K562 (cell line): ENCODE data around the gene SPSB1. TPM values are rescaled to one million over a fixed set of nuclear protein-coding genes. Genes with fewer than 3 reads are reported as not detected.

Source experiments
- CEBPG ChIP-seq, 3 experiments: fragments of 200-800 bp in 1 of 3; sonication (Bioruptor generic) in 1 of 3; sonication (generic) in 1 of 3; formaldehyde crosslinking in 1 of 3; IDR thresholded peaks in 2 of 3; conservative IDR thresholded peaks in 1 of 3; 2 replicates each; pipeline versions ENCODE4 v1.6.1 to v1.8.0; 2016 to 2022; ENCODE audit warnings: missing compliant biosample characterization in 2 of 3, missing genetic modification characterization in 2 of 3, mild to moderate bottlenecking in 1 of 3, missing genetic modification reagents in 1 of 3
- CREB1 ChIP-seq, 2 experiments: sonication (generic) in 1 of 2; formaldehyde crosslinking in 1 of 2; IDR thresholded peaks; 2 replicates each; pipeline versions ENCODE4 v1.6.1 to v1.8.0; 2012 to 2022; ENCODE audit warnings: inconsistent platforms in 1 of 2, mild to moderate bottlenecking in 1 of 2, missing genetic modification reagents in 1 of 2, moderate library complexity in 1 of 2
- CREB3 ChIP-seq: fragments of 450-650 bp; conservative IDR thresholded peaks from 2 replicates; pipeline ENCODE4 v1.6.1; 2016; ENCODE audit warnings: missing genetic modification characterization, low read depth, mild to moderate bottlenecking, missing compliant biosample characterization, moderate library complexity
- EP400 ChIP-seq: fragments of 450-650 bp; IDR thresholded peaks from 2 replicates; pipeline ENCODE4 v1.6.1; 2017; ENCODE audit warnings: antibody characterized with exemption, mild to moderate bottlenecking, moderate library complexity
- HMG20B ChIP-seq: fragments of 250-450 bp; sonication (Bioruptor Pico); IDR thresholded peaks from 2 replicates; pipeline ENCODE4 v1.5.0; 2021; ENCODE audit warnings: mild to moderate bottlenecking
- KLF16 ChIP-seq: IDR thresholded peaks from 2 replicates; pipeline ENCODE4 v1.6.1; 2016; ENCODE audit warnings: antibody characterized with exemption
- MAFG ChIP-seq: fragments of 450-650 bp; conservative IDR thresholded peaks from 2 replicates; pipeline ENCODE4 v1.6.1; 2016; ENCODE audit warnings: missing genetic modification characterization, missing compliant biosample characterization
- MAX ChIP-seq: sonication (generic); formaldehyde crosslinking; IDR thresholded peaks from 2 replicates; pipeline ENCODE4 v1.9.0; 2022; ENCODE audit warnings: mild to moderate bottlenecking, missing genetic modification reagents
- NCOR1 ChIP-seq: fragments of 450-650 bp; IDR thresholded peaks from 2 replicates; pipeline ENCODE4 v1.6.1; 2016; ENCODE audit warnings: mild to moderate bottlenecking, moderate library complexity
- NEUROD1 ChIP-seq: fragments of 150-350 bp; IDR thresholded peaks from 2 replicates; pipeline ENCODE4 v1.6.1; 2014; ENCODE audit warnings: borderline replicate concordance, low read length, low read depth; ENCODE audit not compliant: partially characterized antibody
- NR2C2 ChIP-seq, 2 experiments: fragments of 200-800 bp in 1 of 2; sonication (Bioruptor generic) in 1 of 2; sonication (generic) in 1 of 2; formaldehyde crosslinking in 1 of 2; IDR thresholded peaks; 2 replicates each; pipeline versions ENCODE4 v1.6.1 to v1.8.0; 2016 to 2022; ENCODE audit warnings: mild to moderate bottlenecking in 1 of 2, missing compliant biosample characterization in 1 of 2, missing genetic modification characterization in 1 of 2, missing genetic modification reagents in 1 of 2
- POLR2AphosphoS2 ChIP-seq: IDR thresholded peaks from 2 replicates; pipeline ENCODE4 v1.6.1; 2012; ENCODE audit warnings: low read length, improper control_type of control experiment
- PPARD ChIP-seq: fragments of 250-450 bp; sonication (Bioruptor Pico); IDR thresholded peaks from 2 replicates; pipeline ENCODE4 v1.8.0; 2022; ENCODE audit warnings: inconsistent platforms, mild to moderate bottlenecking, moderate library complexity
- SMARCA4 ChIP-seq: fragments of 450-650 bp; IDR thresholded peaks from 2 replicates; pipeline ENCODE4 v1.6.1; 2016
- YBX1 ChIP-seq: fragments of 450-650 bp; IDR thresholded peaks from 2 replicates; pipeline ENCODE4 v1.7.1; 2016; ENCODE audit warnings: mild to moderate bottlenecking
- ZBTB8A ChIP-seq: fragments of 450-650 bp; IDR thresholded peaks from 2 replicates; pipeline ENCODE4 v1.6.1; 2018; ENCODE audit warnings: mild to moderate bottlenecking, moderate library complexity; ENCODE audit not compliant: partially characterized antibody
- ZC3H8 ChIP-seq: fragments of 450-650 bp; IDR thresholded peaks from 2 replicates; pipeline ENCODE4 v1.6.1; 2017
- ZNF586 ChIP-seq: fragments of 450-650 bp; formaldehyde crosslinking; conservative IDR thresholded peaks from 2 replicates; pipeline ENCODE4 v1.4.0; 2020; ENCODE audit warnings: mild to moderate bottlenecking, moderate library complexity
- polyA plus RNA-seq, 8 experiments: library from polyadenylated mRNA; depleted of rRNA in 4 of 8; stranded (reverse) in 5 of 8; unstranded in 3 of 8; fragments of >200 nt; fragmentation: Nextera tagmentation in 2 of 8; fragmentation: Illumina TruSeq in 1 of 8; extraction: Ambion mirVana in 2 of 8; extraction: Trizol in 1 of 8; gene quantifications; 2 replicates each; pipeline versions ENCODE4 v1.2.1 to v1.2.3, GENCODE V29; 2011 to 2014; ENCODE audit warnings: inconsistent platforms in 1 of 8, missing spikeins in 1 of 8
- total RNA-seq, 7 experiments: library from RNA; depleted of rRNA in 6 of 7; stranded (reverse); fragments of >200 nt in 6 of 7; fragmentation: Illumina TruSeq in 2 of 7; extraction: Trizol in 2 of 7; gene quantifications; 2 replicates each; pipeline versions ENCODE4 v1.2.1 to v1.2.3, GENCODE V29; 2011 to 2021; ENCODE audit warnings: low replicate concordance in 1 of 7
- TF ChIP-seq, protein P1 (sequence below): fragments of 250-450 bp; sonication (Bioruptor Pico); IDR thresholded peaks from 2 replicates; pipeline ENCODE4 v1.4.0; 2020
- TF ChIP-seq, protein P2 (sequence below): sonication (generic); formaldehyde crosslinking; IDR thresholded peaks from 2 replicates; pipeline ENCODE4 v1.8.0; 2022; ENCODE audit warnings: missing genetic modification reagents, mild to moderate bottlenecking, borderline replicate concordance

SPSB1 gene
- total and polyA plus RNA-seq, 9 of the 15 experiments (the other 6 are each of a cell fraction or from before 2014, with no cell fraction given) = 0.06 to 0.35 (median 0.14) TPM; not detected in 6

DNA sequence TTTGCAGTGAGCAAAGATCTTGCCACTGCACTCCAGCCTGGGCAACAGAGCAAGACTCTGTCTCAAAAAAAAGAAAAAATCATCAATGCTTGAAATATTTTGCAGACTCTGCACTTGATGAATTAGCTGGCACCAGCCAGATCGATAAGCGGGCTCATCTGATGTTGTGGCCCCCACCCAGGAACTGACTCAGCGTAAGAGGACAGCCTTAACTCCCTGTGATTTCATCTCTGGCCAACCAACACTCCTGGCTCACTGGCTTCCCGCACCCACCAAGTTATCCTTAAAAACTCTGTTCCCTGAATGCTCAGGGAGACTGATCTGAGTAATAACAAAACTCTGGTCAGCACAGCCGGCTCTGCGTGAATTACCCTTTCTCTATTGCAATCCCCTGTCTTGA lies 98.9 kb downstream of the SPSB1 start (continued):
- TF ChIP-seq NEUROD1 (no peak), HMG20B (CRISPR knock-in tag) (no peak), ZBTB8A (no peak), CEBPG (CRISPR knock-in tag; IDR thresholded peaks at IDR 0.05) (no peak), CEBPG (tag; conservative IDR thresholded peaks at IDR 0.05 in 1 of 2, IDR thresholded peaks at IDR 0.05 in 1 of 2) (no peak), KLF16 (no peak), NCOR1 (no peak), MAFG (peak; percentile 55), ZNF586 (CRISPR knock-in tag) (no peak), POLR2AphosphoS2 (no peak), NR2C2 (CRISPR knock-in tag; IDR thresholded peaks at IDR 0.05) (no peak), NR2C2 (tag; IDR thresholded peaks at IDR 0.05) (no peak), ZC3H8 (no peak), EP400 (no peak), SMARCA4 (no peak), CREB3 (tag) (no peak), CREB1 (IDR thresholded peaks at IDR 0.05) (no peak), CREB1 (CRISPR knock-in tag; IDR thresholded peaks at IDR 0.05) (no peak), YBX1 (no peak), MAX (no peak), PPARD (no peak)
- TF ChIP-seq, protein P1, sequence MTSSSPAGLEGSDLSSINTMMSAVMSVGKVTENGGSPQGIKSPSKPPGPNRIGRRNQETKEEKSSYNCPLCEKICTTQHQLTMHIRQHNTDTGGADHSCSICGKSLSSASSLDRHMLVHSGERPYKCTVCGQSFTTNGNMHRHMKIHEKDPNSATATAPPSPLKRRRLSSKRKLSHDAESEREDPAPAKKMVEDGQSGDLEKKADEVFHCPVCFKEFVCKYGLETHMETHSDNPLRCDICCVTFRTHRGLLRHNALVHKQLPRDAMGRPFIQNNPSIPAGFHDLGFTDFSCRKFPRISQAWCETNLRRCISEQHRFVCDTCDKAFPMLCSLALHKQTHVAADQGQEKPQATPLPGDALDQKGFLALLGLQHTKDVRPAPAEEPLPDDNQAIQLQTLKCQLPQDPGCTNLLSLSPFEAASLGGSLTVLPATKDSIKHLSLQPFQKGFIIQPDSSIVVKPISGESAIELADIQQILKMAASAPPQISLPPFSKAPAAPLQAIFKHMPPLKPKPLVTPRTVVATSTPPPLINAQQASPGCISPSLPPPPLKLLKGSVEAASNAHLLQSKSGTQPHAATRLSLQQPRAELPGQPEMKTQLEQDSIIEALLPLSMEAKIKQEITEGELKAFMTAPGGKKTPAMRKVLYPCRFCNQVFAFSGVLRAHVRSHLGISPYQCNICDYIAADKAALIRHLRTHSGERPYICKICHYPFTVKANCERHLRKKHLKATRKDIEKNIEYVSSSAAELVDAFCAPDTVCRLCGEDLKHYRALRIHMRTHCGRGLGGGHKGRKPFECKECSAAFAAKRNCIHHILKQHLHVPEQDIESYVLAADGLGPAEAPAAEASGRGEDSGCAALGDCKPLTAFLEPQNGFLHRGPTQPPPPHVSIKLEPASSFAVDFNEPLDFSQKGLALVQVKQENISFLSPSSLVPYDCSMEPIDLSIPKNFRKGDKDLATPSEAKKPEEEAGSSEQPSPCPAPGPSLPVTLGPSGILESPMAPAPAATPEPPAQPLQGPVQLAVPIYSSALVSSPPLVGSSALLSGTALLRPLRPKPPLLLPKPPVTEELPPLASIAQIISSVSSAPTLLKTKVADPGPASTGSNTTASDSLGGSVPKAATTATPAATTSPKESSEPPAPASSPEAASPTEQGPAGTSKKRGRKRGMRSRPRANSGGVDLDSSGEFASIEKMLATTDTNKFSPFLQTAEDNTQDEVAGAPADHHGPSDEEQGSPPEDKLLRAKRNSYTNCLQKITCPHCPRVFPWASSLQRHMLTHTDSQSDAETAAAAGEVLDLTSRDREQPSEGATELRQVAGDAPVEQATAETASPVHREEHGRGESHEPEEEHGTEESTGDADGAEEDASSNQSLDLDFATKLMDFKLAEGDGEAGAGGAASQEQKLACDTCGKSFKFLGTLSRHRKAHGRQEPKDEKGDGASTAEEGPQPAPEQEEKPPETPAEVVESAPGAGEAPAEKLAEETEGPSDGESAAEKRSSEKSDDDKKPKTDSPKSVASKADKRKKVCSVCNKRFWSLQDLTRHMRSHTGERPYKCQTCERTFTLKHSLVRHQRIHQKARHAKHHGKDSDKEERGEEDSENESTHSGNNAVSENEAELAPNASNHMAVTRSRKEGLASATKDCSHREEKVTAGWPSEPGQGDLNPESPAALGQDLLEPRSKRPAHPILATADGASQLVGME (CRISPR knock-in tag) = no peak
- TF ChIP-seq, protein P2, sequence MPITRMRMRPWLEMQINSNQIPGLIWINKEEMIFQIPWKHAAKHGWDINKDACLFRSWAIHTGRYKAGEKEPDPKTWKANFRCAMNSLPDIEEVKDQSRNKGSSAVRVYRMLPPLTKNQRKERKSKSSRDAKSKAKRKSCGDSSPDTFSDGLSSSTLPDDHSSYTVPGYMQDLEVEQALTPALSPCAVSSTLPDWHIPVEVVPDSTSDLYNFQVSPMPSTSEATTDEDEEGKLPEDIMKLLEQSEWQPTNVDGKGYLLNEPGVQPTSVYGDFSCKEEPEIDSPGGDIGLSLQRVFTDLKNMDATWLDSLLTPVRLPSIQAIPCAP (CRISPR knock-in tag) = no peak
